ENCODE results near the gene SLC46A2.
A peak's percentile ranks its signal among the peaks of the same experiment; 100 is the strongest.

Gene SLC46A2, protein sequence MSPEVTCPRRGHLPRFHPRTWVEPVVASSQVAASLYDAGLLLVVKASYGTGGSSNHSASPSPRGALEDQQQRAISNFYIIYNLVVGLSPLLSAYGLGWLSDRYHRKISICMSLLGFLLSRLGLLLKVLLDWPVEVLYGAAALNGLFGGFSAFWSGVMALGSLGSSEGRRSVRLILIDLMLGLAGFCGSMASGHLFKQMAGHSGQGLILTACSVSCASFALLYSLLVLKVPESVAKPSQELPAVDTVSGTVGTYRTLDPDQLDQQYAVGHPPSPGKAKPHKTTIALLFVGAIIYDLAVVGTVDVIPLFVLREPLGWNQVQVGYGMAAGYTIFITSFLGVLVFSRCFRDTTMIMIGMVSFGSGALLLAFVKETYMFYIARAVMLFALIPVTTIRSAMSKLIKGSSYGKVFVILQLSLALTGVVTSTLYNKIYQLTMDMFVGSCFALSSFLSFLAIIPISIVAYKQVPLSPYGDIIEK
- 0 to 6.3 (median 0.71) reads per million in 17 experiments for total RNA-seq

DNA sequence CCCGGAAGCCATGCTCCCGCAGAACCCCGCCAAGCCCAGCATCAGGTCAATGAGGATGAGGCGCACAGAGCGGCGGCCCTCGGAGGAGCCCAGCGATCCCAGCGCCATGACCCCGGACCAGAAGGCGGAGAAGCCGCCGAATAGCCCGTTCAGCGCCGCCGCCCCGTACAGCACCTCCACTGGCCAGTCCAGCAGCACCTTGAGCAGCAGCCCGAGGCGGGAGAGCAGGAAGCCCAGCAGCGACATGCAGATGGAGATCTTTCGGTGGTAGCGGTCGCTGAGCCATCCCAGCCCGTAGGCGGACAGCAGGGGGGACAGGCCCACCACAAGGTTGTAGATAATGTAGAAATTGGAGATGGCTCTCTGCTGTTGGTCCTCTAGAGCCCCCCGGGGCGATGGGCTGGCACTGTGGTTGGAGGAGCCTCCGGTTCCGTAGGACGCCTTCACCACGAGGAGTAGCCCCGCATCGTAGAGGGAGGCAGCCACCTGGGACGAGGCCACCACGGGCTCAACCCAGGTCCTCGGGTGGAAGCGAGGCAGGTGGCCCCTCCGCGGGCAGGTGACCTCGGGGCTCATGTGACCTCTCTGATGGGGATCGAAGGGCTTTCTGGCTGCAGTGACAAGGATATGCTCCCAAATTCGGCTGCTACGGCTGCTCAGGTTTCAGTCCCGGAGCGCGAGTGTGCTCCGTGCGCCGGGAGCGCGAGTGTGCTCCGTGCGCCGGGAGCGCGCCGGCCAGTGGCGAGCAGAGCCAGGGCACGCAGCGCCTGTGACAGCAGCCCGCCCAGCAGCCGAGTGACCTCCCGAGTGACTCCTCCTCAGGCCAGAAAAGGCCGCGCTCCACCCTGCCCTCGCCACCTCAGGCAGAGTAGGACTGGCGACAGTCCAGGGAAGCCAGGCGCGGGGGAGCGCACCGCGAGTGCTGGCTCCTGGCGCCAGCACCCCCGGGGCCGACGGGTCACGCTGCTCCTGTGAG, at the start of gene SLC46A2:
TSS of gene SLC46A2 (minus strand) at position 771 of the 976 bp plus-strand sequence. CDS start at position 576, 195 bp downstream.
- DNase-seq, result peak; percentile 68 to 87 (median 75)

DNA sequence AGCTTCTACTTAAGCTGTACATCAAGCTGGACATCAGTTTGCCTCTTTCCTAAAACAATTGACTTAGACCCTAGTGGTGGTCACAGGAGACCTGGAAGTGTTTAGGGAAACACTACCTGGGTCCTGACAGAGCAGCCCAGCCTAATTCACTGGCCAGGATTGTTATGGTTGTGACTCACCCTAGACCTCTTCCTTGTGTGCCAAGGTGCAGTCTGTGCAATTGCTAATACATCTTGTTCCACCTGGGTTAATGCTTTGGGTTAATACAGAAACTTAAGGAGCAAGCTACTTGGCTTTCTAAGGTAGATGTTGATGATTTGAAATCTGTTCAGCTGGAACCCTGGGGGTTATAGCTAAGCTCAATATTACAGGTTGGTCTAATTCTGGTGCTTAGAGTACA, 48.7 kb upstream of the SLC46A2 start:
- no peak for DNase-seq

DNA sequence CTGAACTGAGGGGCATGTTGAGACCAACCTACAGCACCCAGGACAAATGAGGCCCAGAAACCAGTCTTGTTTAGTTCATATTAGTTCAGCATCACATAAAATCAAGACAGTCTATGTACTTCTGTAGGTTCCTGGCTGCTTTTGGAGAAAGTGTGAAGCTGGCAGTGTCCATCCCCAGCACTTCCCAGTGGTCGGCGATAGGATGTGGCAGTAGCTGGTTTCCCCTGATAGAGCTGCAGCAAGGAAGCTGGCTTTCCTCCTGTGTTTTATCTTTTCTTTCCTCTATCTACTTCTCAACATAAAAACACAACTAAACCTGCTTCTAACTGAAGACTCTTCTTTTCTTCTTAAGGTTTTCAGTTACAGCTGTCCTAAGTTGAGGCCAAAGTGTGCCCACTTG, 43.0 kb upstream of the SLC46A2 start:
- DNase-seq, result no peak

DNA sequence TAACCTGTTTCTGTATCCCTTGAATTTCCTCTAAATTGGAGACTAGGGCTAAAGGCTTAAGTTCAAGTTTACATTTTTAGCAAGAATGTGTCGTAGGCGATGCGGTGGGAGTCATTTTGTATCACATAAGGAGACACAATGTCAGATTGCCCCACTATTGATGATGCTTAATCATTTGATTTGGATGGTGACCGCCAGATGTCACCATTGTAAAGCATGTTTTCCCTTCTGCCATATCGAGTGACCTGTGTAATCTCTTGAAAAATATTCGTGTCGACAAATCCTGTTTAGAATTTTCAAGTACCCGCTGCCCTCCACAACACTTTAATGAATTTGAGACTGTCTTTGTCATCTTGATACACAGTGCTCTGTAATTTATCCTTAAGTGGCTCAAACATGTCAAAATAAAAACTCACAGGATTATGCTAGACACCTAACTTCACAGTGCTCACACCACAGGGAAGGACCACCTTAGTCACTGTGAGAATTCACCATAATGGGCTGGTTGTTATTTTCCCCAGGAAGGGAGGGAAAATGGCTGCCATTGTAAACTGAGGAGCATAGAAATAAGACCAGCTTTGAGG, 34.5 kb upstream of the SLC46A2 start:
- peak; percentile 34 to 58 (median 48) for DNase-seq

DNA sequence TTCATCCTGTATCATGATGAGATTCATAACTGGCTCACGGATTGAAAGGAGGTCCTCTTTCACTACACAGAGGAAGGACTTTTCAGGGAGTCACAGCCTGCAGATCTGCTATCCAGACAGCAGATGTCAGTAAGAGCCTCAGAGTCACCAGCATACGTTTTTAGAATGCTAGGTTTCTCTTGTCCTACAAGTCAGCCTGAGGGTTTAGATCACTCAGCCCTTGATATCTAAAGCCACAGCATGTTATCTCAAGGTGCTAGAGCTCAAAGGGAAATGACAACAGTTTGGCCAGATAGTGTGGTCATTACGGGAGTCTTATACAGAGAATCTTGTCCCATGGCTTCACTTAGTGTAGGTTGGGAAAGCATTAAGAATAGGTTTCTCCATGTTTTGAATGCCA, 30.9 kb upstream of the SLC46A2 start:
- DNase-seq, result peak; percentile 53 to 73 (median 68)

DNA sequence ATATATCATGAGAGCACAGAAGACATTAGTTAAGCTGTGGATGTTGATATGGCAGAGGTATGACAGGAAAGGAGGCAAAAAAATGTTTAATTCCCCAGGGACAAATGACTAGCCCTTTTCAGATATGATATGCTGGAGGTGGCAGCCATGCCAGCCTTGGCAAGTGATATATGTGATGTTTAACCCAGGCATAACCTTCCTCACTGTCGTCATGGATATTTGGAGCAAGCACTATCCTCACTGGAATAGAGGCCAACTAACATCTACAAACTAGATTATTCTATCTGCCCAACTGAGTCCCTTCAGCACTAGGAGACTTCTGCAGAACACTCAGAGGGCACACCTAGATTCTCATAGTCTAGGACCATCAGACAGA, 27.3 kb upstream of the SLC46A2 start:
- no peak for DNase-seq

DNA sequence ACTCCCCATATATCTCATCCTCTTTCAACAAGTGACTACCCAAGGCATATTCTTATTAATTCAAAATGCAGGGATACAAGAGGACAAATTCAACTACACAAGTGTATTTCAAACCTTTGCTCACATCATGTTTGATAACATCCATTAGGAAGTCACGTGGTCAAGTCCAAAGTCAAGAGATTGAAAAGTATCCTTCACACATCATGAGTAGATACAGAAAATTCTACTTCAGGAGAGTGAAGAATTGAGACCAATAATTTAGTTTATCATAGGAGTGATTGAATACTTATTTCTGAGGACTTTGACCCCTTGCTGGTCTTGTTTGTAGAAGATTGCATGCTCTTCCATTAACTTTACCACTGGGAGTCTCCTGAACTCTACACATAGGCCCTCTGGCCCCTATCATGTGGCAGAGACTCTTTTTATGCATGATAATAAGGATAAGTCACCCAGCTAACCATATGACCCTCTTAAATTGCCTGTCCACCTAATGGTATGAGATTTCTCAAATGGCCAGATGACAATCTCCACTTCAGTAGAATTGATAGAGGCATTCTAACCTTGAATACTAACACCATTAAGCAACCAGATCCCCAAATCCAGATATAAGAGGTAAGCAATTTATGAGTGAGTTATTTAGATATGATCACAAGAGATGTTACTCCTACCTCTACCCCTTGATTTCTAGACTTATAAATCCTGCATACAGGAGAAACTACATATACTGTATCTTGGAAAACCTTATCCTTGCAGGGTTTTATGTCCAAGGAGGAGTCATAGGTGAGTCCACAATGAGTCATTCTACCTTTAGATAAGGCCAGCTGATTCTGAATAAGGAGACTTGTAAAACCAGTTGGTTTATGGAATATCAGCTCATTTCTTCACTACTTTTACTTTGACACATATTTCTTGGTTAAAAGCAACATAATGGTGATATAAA, 26.6 kb upstream of the SLC46A2 start:
- no peak for DNase-seq

DNA sequence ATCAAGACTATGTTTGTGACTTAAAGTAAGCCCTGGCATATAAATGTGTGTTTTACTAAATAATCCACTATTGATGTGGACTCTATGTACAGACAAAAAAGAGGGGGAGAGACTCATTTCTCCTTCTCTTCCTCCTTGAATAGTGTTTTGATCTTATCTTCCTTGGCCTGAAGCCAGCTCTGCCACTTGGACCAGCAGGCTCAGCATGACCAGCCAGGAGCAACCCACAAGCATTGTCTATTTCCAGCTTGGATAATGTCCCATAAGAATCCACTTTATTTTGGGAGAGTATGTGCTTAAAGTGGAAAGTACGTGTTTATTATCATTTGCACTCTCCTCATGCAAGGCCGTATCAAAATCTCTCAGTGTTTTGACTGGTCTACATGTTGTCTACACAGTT, 23.8 kb upstream of the SLC46A2 start:
- no peak for DNase-seq

DNA sequence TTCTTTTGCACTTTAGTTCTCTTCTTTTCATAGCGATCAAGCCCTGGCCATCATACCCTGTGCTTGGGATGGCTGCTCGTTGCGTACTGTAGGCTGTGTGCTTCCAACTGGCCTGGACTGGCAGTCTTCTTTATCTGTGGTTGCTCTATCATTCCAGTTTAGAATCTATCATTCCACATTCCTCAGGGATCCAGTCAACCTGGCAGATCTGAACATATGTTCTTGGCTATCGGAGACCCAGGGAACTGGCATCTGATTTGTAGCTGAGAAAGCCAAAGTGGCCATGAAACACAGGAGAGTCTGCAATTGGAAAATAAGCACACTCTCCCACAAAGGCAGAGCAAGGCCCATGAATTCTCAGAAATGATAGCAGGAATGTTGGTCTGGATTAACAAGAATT, 22.6 kb upstream of the SLC46A2 start:
- no peak for DNase-seq

DNA sequence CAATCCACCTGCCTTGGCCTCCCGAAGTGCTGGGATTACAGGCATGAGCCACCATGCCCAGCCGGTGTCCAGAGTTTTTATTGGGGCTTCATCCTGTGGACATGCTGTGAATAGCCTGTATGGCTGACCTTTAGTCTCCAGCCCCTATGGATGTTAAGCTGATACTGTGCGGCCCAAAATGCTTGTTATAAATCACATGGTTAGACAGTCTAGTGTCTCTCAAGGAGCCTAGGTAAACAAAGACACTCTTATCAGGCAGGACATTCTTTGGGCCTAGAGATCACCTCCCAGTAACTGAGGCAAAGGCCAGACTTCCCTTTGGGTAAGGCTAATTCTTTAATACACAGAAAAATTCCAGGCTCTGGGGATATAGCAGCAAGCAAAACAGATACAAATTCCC, 22.0 kb upstream of the SLC46A2 start:
- DNase-seq, result no peak

DNA sequence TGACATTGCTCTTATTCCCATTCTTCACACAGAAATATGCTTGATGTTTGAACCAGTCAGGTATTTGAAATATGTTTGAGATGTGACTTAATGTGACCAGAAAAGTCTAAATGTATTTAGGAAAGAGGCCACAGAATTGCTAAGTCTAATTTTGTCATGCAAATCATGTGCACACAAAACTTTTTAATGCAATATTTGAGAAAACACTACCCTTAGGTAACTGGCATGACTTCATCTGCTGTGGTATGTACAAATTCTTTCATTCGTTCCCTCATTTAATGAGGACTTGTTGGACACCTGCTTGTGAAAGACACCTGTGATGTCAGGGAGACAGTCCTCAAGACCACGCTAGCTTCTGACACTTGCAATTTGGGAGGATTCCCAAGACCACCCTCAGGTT, 21.1 kb upstream of the SLC46A2 start:
- DNase-seq, result no peak

DNA sequence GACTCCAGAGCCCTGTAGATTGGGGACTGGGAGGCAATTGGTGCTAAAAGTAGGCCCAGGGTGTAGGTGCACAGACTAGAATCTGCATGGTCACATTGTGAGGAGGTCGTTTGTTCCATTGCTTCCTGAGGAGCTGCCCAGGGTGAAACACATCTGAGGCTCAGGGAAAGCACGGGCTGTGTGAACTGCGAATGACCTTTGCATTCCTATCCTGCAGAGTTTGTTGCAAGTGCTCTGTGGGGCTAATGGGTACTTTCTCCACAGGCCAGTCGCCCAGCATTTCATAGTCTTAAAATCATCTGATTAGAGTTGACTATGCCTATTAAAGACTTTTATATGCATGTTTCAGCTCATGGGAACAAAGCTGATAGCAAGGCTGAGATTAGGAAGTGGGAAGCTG, 14.4 kb upstream of the SLC46A2 start:
- DNase-seq, result peak in 1 of 4 experiments; percentile 47

DNA sequence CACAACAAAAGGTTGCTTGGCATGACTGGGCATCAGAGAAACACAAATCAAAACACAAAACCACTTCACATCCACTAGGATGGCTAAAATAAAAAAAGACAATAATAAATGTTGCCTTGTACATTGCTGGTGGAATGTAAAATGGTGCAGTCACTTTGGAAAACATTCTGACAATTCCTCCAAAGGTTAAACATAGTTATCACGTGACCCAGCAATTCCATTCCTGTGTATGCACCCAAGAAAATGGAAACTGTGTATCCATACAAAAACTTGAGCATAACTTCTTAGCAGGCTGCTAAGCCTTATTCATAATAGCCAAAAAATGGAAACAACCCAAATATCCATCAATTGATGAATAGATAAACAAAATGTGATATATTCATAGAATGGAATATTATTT, 10.2 kb upstream of the SLC46A2 start:
- no peak for DNase-seq

DNA sequence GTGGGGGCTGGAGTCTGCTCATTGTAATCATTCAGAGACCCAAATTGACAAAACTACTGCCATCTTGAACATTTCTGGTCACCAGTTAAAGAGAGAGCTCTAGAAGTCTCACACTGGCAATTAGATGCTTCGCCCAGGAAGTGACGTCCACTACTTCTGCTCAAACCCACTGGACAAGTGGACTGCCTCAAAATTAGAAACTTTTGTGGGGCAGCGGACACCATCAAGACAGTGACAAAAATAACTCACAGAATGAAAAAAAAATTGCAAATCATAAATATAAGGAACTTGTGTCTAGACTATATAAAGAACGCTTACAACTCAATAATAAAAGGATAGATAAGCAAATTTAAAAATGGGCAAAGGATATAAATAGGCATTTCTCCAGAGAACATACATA, 9.8 kb upstream of the SLC46A2 start:
- peak; percentile 48 to 80 (median 67) for DNase-seq

DNA sequence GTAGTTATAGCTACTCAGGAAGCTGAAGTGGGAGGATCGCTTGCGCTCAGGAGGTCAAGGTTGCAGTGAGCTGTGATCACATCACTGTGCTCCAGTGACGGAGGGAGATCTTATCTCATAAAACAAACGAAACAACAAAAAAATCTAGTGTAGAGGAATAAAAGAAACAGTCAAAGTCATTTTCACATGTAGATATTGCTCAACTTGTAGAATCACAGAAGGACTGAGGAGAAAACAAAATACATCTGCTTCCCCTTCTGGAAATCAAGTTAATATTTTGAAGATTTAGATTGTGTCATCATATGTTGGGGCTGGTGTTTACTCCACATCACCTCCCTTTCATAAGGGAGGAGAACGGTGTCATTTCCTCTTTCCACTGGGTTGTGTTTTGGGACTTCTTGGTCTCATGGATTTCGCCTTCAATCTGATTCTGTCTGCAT, 8.2 kb upstream of the SLC46A2 start:
- peak; percentile 62 to 91 (median 70) for DNase-seq

DNA sequence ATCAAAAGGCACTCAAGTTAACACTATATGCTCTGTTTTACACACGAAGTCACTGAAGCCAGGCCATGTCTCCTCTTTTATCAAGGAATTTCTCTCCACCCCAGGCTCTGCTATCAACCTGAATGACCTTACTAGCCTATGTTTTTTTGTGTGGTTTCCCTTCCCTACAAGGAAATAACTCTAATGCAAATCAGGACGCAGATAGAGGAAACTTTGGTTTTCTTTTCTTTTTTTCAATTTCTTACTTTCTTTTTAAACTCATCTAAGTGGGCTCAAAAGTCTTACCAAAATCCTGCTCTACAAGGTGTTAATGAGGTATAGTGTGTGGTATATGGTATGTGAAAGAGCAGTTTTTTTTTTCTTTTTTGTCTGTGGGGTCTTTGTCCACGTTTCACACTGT, 5.5 kb upstream of the SLC46A2 start:
- DNase-seq, result peak in 1 of 4 experiments; percentile 26

DNA sequence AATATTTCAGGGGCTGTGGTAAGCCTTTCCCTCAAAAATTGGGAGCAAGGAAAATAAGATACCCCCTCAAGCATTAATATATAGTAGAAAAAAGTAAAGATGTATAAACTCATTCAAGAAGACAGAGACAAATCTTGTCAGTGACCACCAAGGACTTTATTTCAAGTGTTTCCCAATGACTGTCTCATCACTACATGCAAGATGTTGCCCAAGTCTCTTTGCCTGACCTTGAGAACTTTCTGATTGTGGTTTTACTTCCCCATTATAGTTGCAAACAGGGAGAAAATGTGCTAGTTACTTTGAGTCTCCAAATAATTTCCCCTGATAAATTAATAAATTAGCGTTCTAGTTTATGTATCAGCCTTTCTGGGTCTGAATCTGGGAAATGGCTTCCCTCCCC, 4.0 kb upstream of the SLC46A2 start:
- peak; percentile 69 to 93 (median 82) for DNase-seq

DNA sequence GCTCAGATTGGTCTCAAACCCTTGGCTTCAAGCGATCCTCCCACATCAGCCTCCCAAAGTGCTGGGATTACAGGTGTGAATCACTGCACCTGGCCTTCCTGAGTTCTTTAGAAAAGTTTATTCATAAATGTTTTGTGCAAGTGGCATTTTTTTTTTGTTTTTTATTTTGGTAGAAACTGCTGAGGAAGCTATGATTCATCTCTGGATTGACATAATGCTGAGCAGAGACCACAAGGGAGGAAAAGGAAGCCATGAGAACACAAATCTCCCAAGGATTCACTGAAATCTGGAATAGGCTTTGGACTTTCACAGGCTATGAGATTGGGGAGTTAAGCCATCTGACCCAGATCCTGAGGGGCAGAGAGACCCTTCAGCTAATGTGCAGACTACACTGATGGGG, 3.4 kb upstream of the SLC46A2 start:
- DNase-seq, result peak; percentile 48 to 86 (median 72)

DNA sequence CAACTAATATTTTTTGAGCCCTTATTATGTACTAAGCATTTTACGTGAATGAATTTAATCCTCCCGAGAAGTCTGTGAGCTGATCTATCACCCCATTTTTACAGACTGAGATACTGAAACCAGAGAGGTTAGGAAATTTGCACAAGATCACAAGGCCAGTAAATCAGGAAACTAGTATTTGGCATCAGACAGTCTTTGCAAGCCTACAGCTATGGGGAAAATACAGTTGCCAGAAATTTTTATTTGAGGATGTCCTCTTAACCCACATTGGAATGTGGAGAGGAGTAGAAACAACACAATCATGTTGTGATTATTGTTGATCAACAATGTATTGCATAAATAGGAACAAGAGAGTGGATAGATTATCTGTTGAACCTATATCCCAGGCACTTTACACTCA, 2.3 kb upstream of the SLC46A2 start:
- DNase-seq, result peak; percentile 40 to 78 (median 58)

DNA sequence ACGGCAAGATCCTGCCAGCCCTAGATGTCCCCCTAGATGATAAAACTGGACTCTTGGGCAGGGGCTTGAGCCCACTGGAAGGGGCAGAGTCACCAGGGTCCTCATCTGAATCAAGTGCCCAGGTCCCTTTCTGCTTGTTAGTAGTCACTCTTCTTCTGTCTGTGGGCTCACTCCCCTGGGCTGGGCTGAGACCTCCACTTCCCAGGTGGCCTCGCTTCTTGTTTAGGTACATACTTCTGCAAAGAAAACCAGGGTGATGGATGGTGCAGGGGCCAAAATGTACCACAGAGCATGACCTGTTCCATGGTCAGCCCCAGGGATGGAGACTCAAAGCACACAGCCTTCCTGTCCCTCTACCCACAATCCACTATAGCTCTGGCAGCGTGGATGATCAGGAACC, 845 bp upstream of the SLC46A2 start:
- DNase-seq, result no peak

DNA sequence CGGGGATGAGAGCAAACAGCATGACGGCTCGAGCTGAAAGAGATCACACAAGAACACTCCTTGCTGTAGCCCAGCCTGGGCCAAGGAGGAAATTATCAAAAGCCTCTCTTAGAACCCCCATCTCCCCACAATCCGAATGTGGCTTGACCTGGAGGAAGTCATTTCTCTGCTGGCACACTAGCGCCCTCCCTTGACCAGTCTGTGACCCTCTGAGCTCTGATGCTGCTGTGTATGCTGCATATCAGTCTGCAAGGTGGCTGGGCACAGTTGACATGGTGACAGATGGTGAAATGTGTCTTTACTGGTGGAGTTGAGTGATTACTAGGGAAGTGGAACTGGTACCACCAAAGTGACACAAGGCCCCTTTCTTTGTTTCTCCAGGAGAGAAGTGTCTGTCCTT, 3.3 kb downstream of the SLC46A2 start:
- peak; percentile 74 to 86 (median 78) for DNase-seq

DNA sequence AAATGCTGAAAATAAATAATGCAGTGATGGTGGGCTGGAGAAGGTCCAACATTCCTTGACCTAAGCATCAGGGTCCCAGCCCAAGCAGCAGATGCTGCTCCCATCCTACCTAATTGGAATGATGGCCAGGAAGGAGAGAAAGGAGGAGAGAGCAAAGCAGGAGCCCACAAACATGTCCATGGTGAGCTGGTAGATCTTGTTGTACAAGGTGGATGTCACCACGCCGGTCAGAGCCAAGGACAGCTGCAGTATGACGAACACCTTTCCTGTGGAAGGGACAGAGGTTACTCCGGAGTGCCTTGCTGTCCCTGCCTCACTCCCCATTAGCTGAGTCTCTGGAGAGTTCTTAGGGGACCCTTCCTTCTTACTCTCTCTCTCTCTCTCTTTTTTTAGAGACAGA, 4.3 kb downstream of the SLC46A2 start:
- DNase-seq, result no peak
